ENCODE measurements around the gene BAG2. TPM values are rescaled to one million over a fixed set of nuclear protein-coding genes. Genes with fewer than 3 reads are reported as not detected.

The BAG2 gene
- total RNA-seq, 1 donor = 32.8 TPM

GRCh38 chr6:57216235-57217101 lies 44.3 kb downstream of the BAG2 start:
- peak overlapping the region; percentile 2 for H3K4me3 ChIP-seq (ENCODE audit: low read depth, low read length)

GRCh38 chr6:57217270-57217669 lies 45.1 kb downstream of the BAG2 start:
- TF ChIP-seq, protein P1, sequence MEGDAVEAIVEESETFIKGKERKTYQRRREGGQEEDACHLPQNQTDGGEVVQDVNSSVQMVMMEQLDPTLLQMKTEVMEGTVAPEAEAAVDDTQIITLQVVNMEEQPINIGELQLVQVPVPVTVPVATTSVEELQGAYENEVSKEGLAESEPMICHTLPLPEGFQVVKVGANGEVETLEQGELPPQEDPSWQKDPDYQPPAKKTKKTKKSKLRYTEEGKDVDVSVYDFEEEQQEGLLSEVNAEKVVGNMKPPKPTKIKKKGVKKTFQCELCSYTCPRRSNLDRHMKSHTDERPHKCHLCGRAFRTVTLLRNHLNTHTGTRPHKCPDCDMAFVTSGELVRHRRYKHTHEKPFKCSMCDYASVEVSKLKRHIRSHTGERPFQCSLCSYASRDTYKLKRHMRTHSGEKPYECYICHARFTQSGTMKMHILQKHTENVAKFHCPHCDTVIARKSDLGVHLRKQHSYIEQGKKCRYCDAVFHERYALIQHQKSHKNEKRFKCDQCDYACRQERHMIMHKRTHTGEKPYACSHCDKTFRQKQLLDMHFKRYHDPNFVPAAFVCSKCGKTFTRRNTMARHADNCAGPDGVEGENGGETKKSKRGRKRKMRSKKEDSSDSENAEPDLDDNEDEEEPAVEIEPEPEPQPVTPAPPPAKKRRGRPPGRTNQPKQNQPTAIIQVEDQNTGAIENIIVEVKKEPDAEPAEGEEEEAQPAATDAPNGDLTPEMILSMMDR (IDR thresholded peaks at IDR 0.05; ENCODE audit: insufficient read depth, low read depth, low read length) = no peak
- peak overlapping the region; percentile 4 for H3K4me3 ChIP-seq (ENCODE audit: low read depth, low read length)
- no peak for DNase-seq (ENCODE audit: low read depth)

More at GRCh38 chr6:57216235-57217101, 44.3 kb downstream of the BAG2 start:
- peak; percentile 79 for DNase-seq (ENCODE audit: low read depth)
- TF ChIP-seq, protein P1 (IDR thresholded peaks at IDR 0.05; ENCODE audit: insufficient read depth, low read depth, low read length) = peak; percentile 11

GRCh38 chr6:57220083-57220703 lies 48.1 kb downstream of the BAG2 start:
- TF ChIP-seq, protein P1 (IDR thresholded peaks at IDR 0.05; ENCODE audit: insufficient read depth, low read depth, low read length) = no peak
- H3K4me3 ChIP-seq (ENCODE audit: low read depth, low read length) = peak overlapping the region; percentile 94
- DNase-seq (ENCODE audit: low read depth) = no peak

DNA sequence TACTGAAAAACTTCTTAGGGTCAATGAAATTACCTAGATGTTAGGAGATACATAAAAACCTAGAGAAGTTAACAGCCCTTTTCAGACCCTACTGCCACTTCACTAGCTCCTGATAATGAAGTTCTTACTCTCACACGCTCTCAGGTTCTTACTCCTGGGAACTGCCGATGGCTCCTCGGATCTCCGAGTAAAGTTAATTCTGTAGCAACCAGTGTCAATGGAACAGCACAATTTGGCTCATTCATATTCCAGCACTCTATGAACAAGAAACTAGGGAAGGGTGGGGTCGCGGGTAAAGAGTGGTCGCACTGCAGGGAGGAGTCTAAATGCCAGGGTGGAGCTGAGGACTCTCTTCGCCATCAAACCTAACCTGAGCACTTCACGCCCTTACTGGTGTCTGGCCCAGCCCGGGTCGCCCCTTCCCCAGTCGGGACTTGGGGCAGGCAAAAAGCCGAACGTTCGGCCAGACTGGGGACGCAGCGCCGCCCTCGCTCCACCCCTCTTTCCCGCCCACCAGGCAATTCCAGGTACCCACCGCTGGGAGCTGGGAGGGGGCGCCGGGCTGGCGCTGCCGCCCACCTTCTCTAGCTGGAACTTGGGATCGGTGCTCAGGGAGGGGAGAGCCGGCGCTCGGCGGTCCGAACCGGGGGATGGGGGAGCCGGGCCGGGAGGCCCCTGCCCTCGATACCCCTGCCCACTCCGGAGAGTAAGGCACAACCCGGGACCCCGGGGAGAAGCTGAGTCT lies 49.2 kb downstream of the BAG2 start:
- TF ChIP-seq, protein P1 (IDR thresholded peaks at IDR 0.05; ENCODE audit: insufficient read depth, low read depth, low read length) = peak; percentile 43
- DNase-seq (ENCODE audit: low read depth) = peak; percentile 76
- H3K4me3 ChIP-seq (ENCODE audit: low read depth, low read length) = peak overlapping the region; percentile 94

DNA sequence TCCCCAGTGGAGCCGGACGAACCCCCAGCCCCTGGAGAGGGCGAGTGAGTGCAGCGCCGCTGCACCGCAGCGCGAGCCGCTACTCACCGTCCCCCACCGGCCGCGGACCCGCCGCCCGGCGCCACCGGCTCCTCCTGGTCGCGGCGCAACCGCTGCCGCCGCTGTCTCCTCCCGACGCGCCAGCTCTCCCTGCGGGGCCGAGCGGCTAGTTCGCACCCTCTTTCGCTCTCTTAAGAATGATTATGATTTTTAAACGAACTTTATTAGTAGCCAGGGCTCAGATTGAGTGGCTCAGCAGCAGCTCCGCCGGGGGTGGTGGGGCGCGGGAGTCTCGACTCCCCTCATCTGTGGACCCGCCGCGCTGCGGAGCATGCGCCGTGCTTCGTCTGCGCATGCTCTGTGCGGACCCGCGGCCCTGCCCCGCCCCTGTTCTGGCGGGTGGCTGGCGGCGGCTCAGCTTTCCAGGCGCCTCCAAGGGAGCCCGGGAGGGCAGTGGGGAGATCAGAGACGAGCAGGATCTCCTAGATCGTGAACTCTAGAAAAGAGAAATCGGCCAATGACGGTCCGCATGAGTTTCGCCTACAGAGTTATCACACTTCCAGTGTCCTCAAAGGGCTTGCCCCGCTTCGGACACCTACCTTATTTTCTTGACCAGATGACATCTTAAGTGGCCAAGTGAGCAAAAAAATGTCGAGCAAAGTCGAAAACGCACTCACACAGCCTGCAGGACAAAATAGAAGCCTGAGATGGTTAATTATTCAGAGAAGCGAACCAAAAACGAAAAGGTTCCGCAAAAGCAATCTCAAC lies 50.0 kb downstream of the BAG2 start, which contains the start of gene RAB23:
TSS of gene RAB23 (minus strand) at position 372 of the 807 bp plus-strand sequence. CDS start 11,927 bp downstream, outside the sequence.
- peak; percentile 88 for DNase-seq (ENCODE audit: low read depth)
- TF ChIP-seq, protein P1 (IDR thresholded peaks at IDR 0.05; ENCODE audit: insufficient read depth, low read depth, low read length) = no peak
- H3K4me3 ChIP-seq (ENCODE audit: low read depth, low read length) = peak within 1 kb of the TSS; percentile 94

GRCh38 chr6:57222743-57223077 lies 50.6 kb downstream of the BAG2 start:
- DNase-seq (ENCODE audit: low read depth) = no peak
- TF ChIP-seq, protein P1 (IDR thresholded peaks at IDR 0.05; ENCODE audit: insufficient read depth, low read depth, low read length) = no peak
- peak overlapping the region; percentile 94 for H3K4me3 ChIP-seq (ENCODE audit: low read depth, low read length)
